Fibroblast of pulmonary artery (primary cell): ENCODE measurements around the gene ASB18.

Source experiments
- DNase-seq: peaks from one replicate; pipeline ENCODE4 v3.0.0-alpha.2; 2010; ENCODE audit warnings: low read depth
- H3K4me3 ChIP-seq: replicated peaks from 2 replicates; pipeline ENCODE4 v1.5.1; 2011; ENCODE audit warnings: low read depth, mild to moderate bottlenecking, control low read depth, low read length, moderate library complexity
- CTCF ChIP-seq: IDR thresholded peaks from 2 replicates; pipeline ENCODE4 v1.5.1; 2011; ENCODE audit warnings: mild to moderate bottlenecking, control low read depth, low read length, inconsistent platforms; ENCODE audit errors: missing control alignments

Gene ASB18

GRCh38 chr2:236180831-236181453 lies 83.3 kb downstream of the ASB18 start:
- H3K4me3 ChIP-seq: peak overlapping the region; percentile 6
- DNase-seq: peak; percentile 83
- TF ChIP-seq CTCF: peak; percentile 72

GRCh38 chr2:236180076-236180816 lies 84.0 kb downstream of the ASB18 start:
- H3K4me3 ChIP-seq: peak overlapping the region; percentile 52
- peak; percentile 52 for DNase-seq
- no peak for TF ChIP-seq CTCF

GRCh38 chr2:236179236-236180075 lies 84.8 kb downstream of the ASB18 start:
- DNase-seq: peak; percentile 18
- H3K4me3 ChIP-seq: peak overlapping the region; percentile 52
- no peak for TF ChIP-seq CTCF

- TF ChIP-seq CTCF: no peak
- DNase-seq: peak; percentile 20
- peak overlapping the region; percentile 52 for H3K4me3 ChIP-seq
These were observed 85.3 kb downstream of the ASB18 start for GRCh38 chr2:236178890-236179235.

GRCh38 chr2:236177967-236178889 lies 86.0 kb downstream of the ASB18 start:
- DNase-seq: peak; percentile 62
- H3K4me3 ChIP-seq: peak overlapping the region; percentile 52
- TF ChIP-seq CTCF: peak; percentile 77

GRCh38 chr2:236177604-236177966 lies 86.6 kb downstream of the ASB18 start:
- peak; percentile 42 for DNase-seq
- TF ChIP-seq CTCF: peak; percentile 38
- H3K4me3 ChIP-seq: no peak overlapping the region
